H1 (cell line): ENCODE measurements around the gene RPL36A. TPM values are rescaled to one million over a fixed set of nuclear protein-coding genes. Genes with fewer than 3 reads are reported as not detected.

ENCODE experiments used
- CTCF ChIA-PET: fragments of 300-600 bp; sonication (Branson Sonifier 250); formaldehyde crosslinking; loops from one replicate; lab custom pipeline; 2021; ENCODE audit not compliant: partially characterized antibody; lab: Charles Lee
- POLR2A ChIA-PET: fragments of 300-600 bp; sonication (Branson Sonifier 250); formaldehyde crosslinking; loops from one replicate; lab custom pipeline; 2021; ENCODE audit warnings: inconsistent platforms; ENCODE audit not compliant: partially characterized antibody; lab: Charles Lee
- DNase-seq, 2 experiments: peaks; one replicate each; pipeline versions ENCODE4 v3.0.0 to v3.0.0-alpha.2; 2010 to 2022; ENCODE audit warnings: low spot score in 2 of 2, low read depth in 1 of 2, mixed read lengths in 1 of 2
- FAIRE-seq: peaks from 2 replicates; lab custom pipeline; 2011; peaks lifted over from hg19 to GRCh38; lab: Jason Lieb, UNC
- H2AFZ ChIP-seq: 2 replicates; pipeline ENCODE4 v1.8.1; 2012; ENCODE audit warnings: low read length, inconsistent platforms
- H2AK5ac ChIP-seq: 2 replicates; pipeline ENCODE4 v1.6.1; 2013; ENCODE audit warnings: low read depth, low read length
- H2BK120ac ChIP-seq: replicated peaks from 2 replicates; pipeline ENCODE3; 2013; ENCODE audit warnings: low read depth, low read length, inconsistent platforms
- H2BK12ac ChIP-seq: 2 replicates; pipeline ENCODE4 v1.6.1; 2013; ENCODE audit warnings: low read depth, low read length
- H2BK15ac ChIP-seq: 2 replicates; pipeline ENCODE4 v1.6.1; 2013; ENCODE audit warnings: low read length
- H2BK20ac ChIP-seq: 2 replicates; pipeline ENCODE4 v1.6.1; 2013; ENCODE audit warnings: low read length
- H2BK5ac ChIP-seq: 2 replicates; pipeline ENCODE4 v1.6.1; 2013; ENCODE audit warnings: low read depth, low read length
- H3K14ac ChIP-seq: 2 replicates; pipeline ENCODE4 v1.6.1; 2013; ENCODE audit warnings: inconsistent platforms; ENCODE audit not compliant: insufficient read length
- H3K18ac ChIP-seq: 2 replicates; pipeline ENCODE4 v1.6.1; 2013; ENCODE audit warnings: low read length; ENCODE audit errors: extremely low read depth
- H3K23ac ChIP-seq: 2 replicates; pipeline ENCODE4 v1.6.1; 2013; ENCODE audit warnings: inconsistent platforms; ENCODE audit not compliant: insufficient read length
- H3K23me2 ChIP-seq: 2 replicates; pipeline ENCODE4 v1.6.1; 2013; ENCODE audit warnings: low read depth, low read length
- H3K27ac ChIP-seq: 2 replicates; pipeline ENCODE4 v1.6.1; 2011; ENCODE audit warnings: low read depth, low read length, inconsistent platforms
- H3K27me3 ChIP-seq, 4 experiments: replicated peaks in 1 of 4; 1 replicate in 1 of 4; 2 replicates in 3 of 4; pipeline versions ENCODE4 v1.6.1 to v1.8.1; 2011 to 2013; ENCODE audit warnings: low read length in 3 of 4, mild to moderate bottlenecking in 3 of 4, inconsistent platforms in 2 of 4, mixed read lengths in 2 of 4, moderate library complexity in 1 of 4; ENCODE audit not compliant: control insufficient read depth in 3 of 4, insufficient read depth in 3 of 4; ENCODE audit errors: extremely low read depth in 1 of 4
- H3K36me3 ChIP-seq, 4 experiments: 2 replicates each; pipeline versions ENCODE4 v1.6.1 to v1.8.1; 2011 to 2013; ENCODE audit warnings: mild to moderate bottlenecking in 4 of 4, low read length in 3 of 4, moderate library complexity in 2 of 4, control low read depth in 1 of 4, inconsistent platforms in 1 of 4; ENCODE audit not compliant: insufficient read depth in 4 of 4, control insufficient read depth in 2 of 4
- H3K4ac ChIP-seq: replicated peaks from 2 replicates; pipeline ENCODE3; 2013; ENCODE audit warnings: low read length, low read depth, mixed read lengths, inconsistent platforms; ENCODE audit not compliant: insufficient read length
- H3K4me1 ChIP-seq, 4 experiments: replicated peaks in 1 of 4; 1 replicate in 1 of 4; 2 replicates in 3 of 4; pipeline versions ENCODE4 v1.6.1 to v1.8.1; 2011 to 2013; ENCODE audit warnings: low read length in 3 of 4, inconsistent platforms in 2 of 4, mixed read lengths in 1 of 4; ENCODE audit not compliant: insufficient read depth in 4 of 4, control insufficient read depth in 3 of 4
- H3K4me2 ChIP-seq, 2 experiments: 2 replicates each; pipeline versions ENCODE4 v1.6.1 to v1.8.1; 2011 to 2013; ENCODE audit warnings: low read depth in 2 of 2, low read length in 2 of 2, control low read depth in 1 of 2, inconsistent platforms in 1 of 2, mild to moderate bottlenecking in 1 of 2; ENCODE audit not compliant: insufficient read depth in 1 of 2
- H3K4me3 ChIP-seq, 4 experiments: fragments of 200-600, 300-600 bp in 1 of 4; sonication (generic), shearing (Covaris generic), sonication (Bioruptor Twin) in 1 of 4; 2 replicates each; pipeline versions ENCODE4 v1.5.1 to v1.8.1; 2011 to 2016; ENCODE audit warnings: low read length in 4 of 4, low read depth in 3 of 4, control low read depth in 2 of 4, inconsistent platforms in 2 of 4, mild to moderate bottlenecking in 2 of 4, mixed read lengths in 1 of 4, moderate library complexity in 1 of 4; ENCODE audit not compliant: insufficient read depth in 2 of 4; ENCODE audit errors: extremely low read depth in 1 of 4
- H3K56ac ChIP-seq: replicated peaks from 2 replicates; pipeline ENCODE3; 2013; ENCODE audit warnings: low read depth, mild to moderate bottlenecking, mixed read lengths, low read length, inconsistent platforms; ENCODE audit not compliant: insufficient read length
- H3K79me1 ChIP-seq: 2 replicates; pipeline ENCODE4 v1.6.1; 2013; ENCODE audit warnings: low read depth, low read length, control low read depth
- H3K79me2 ChIP-seq, 2 experiments: 2 replicates each; pipeline versions ENCODE4 v1.6.1 to v1.8.1; 2012 to 2013; ENCODE audit warnings: low read length in 2 of 2, mild to moderate bottlenecking in 2 of 2, inconsistent platforms in 1 of 2; ENCODE audit not compliant: insufficient read depth in 2 of 2, control insufficient read depth in 1 of 2
- H3K9ac ChIP-seq, 4 experiments: replicated peaks in 1 of 4; 1 replicate in 1 of 4; 2 replicates in 3 of 4; pipeline versions ENCODE4 v1.6.1 to v1.8.1; 2011 to 2013; ENCODE audit warnings: low read depth in 3 of 4, low read length in 3 of 4, control low read depth in 2 of 4, mild to moderate bottlenecking in 2 of 4, moderate library complexity in 2 of 4, inconsistent platforms in 1 of 4; ENCODE audit errors: extremely low read depth in 1 of 4
- H3K9me3 ChIP-seq, 2 experiments: 2 replicates each; pipeline versions ENCODE4 v1.6.1 to v1.8.1; 2012 to 2013; ENCODE audit warnings: mild to moderate bottlenecking in 2 of 2, moderate library complexity in 2 of 2, control low read depth in 1 of 2, inconsistent platforms in 1 of 2, low read depth in 1 of 2, low read length in 1 of 2, mixed read lengths in 1 of 2; ENCODE audit not compliant: insufficient read depth in 2 of 2
- H4K20me1 ChIP-seq, 2 experiments: replicated peaks in 1 of 2; 2 replicates each; pipeline versions ENCODE3 to v1.8.1; 2011 to 2013; ENCODE audit warnings: inconsistent platforms in 2 of 2, low read length in 2 of 2, mild to moderate bottlenecking in 1 of 2; ENCODE audit not compliant: insufficient read depth in 2 of 2, control insufficient read depth in 1 of 2
- H4K5ac ChIP-seq: 2 replicates; pipeline ENCODE4 v1.6.1; 2013; ENCODE audit warnings: low read length, low read depth, mixed read lengths, inconsistent platforms; ENCODE audit not compliant: insufficient read length
- H4K8ac ChIP-seq: 2 replicates; pipeline ENCODE4 v1.8.0; 2013; ENCODE audit warnings: mild to moderate bottlenecking, moderate library complexity, low read length, inconsistent platforms; ENCODE audit not compliant: insufficient read depth; ENCODE audit errors: extremely low read depth
- H4K91ac ChIP-seq: replicated peaks from 2 replicates; pipeline ENCODE3; 2013; ENCODE audit warnings: low read length, mixed read lengths, inconsistent platforms; ENCODE audit not compliant: insufficient read length
- BCL11A ChIP-seq, 2 experiments: IDR thresholded peaks; one replicate each; pipeline ENCODE4 v1.6.1; 2011; ENCODE audit warnings: low read depth in 2 of 2, low read length in 2 of 2, mild to moderate bottlenecking in 2 of 2
- CBX8 ChIP-seq: fragments of 300-800, 300-1000 bp; sonication (generic); IDR thresholded peaks from 2 replicates; pipeline ENCODE4 v1.7.1; 2016; ENCODE audit warnings: low read depth, low read length, borderline replicate concordance
- FOSL1 ChIP-seq: IDR thresholded peaks from 2 replicates; pipeline ENCODE4 v1.6.1; 2011; ENCODE audit warnings: mild to moderate bottlenecking, low read depth, low read length, moderate library complexity; ENCODE audit not compliant: insufficient read depth
- MAFK ChIP-seq: IDR thresholded peaks from 2 replicates; pipeline ENCODE4 v1.6.1; 2012; ENCODE audit warnings: low read depth, mild to moderate bottlenecking, improper control_type of control experiment, low read length
- MAX ChIP-seq: IDR thresholded peaks from 2 replicates; pipeline ENCODE4 v1.6.1; 2012; ENCODE audit warnings: inconsistent platforms
- POLR2AphosphoS5 ChIP-seq: IDR thresholded peaks from 2 replicates; pipeline ENCODE4 v1.6.1; 2011; ENCODE audit warnings: low read depth, low read length
- RFX5 ChIP-seq: IDR thresholded peaks from 2 replicates; pipeline ENCODE4 v1.6.1; 2011; ENCODE audit warnings: low read depth, low read length, improper control_type of control experiment, borderline replicate concordance
- RNF2 ChIP-seq: fragments of 200-900, 300-1000 bp; sonication (generic); IDR thresholded peaks from 2 replicates; pipeline ENCODE4 v1.7.1; 2016; ENCODE audit warnings: borderline replicate concordance, low read depth, mild to moderate bottlenecking, antibody characterized with exemption, low read length; ENCODE audit not compliant: poor library complexity, severe bottlenecking; ENCODE audit errors: missing control alignments
- SIX5 ChIP-seq: IDR thresholded peaks from 2 replicates; pipeline ENCODE4 v1.6.1; 2011; ENCODE audit warnings: mild to moderate bottlenecking, low read depth, low read length
- TAF1 ChIP-seq: IDR thresholded peaks from 2 replicates; pipeline ENCODE4 v1.6.1; 2011; ENCODE audit warnings: mild to moderate bottlenecking, low read depth, low read length
- TBP ChIP-seq: IDR thresholded peaks from 2 replicates; pipeline ENCODE4 v1.6.1; 2011; ENCODE audit warnings: low read depth, low read length, improper control_type of control experiment
- TEAD4 ChIP-seq: IDR thresholded peaks from 2 replicates; pipeline ENCODE4 v1.6.1; 2012; ENCODE audit warnings: low read depth, low read length, inconsistent platforms, mixed read lengths
- WGBS, 2 experiments: shearing (Covaris generic) in 1 of 2; methylation state at CpG; one replicate each; pipeline versions ENCODE4 v1.1.6 to v1.1.7; 2013 to 2015; ENCODE audit warnings: low lambda C conversion rate in 2 of 2, mixed read lengths in 2 of 2, inconsistent platforms in 1 of 2, low coverage in 1 of 2, missing lambda C conversion rate in 1 of 2; ENCODE audit not compliant: insufficient replicate concordance in 2 of 2, insufficient coverage in 1 of 2, insufficient read length in 1 of 2; ENCODE audit errors: extremely low coverage in 1 of 2, missing lambda C conversion rate in 1 of 2; 5-methylcytosine and 5-hydroxymethylcytosine counted together
- polyA plus RNA-seq, 7 experiments: library from polyadenylated mRNA; depleted of rRNA in 3 of 7; stranded (reverse) in 5 of 7; unstranded in 2 of 7; fragments of >200 nt in 5 of 7; fragments of 200-250 nt in 2 of 7; gene quantifications; 1 replicate in 5 of 7; 2 replicates in 1 of 7; 4 replicates in 1 of 7; pipeline versions ENCODE4 v1.2.1 to v1.2.3, GENCODE V29; 2011 to 2013; ENCODE audit warnings: missing spikeins in 2 of 7, mixed read lengths in 2 of 7
- total RNA-seq: library from RNA; stranded (reverse); fragmentation: NEBNext Ultra II Directional; extraction: Animal tissue kit (Norgen Biotek cat#: 25700); gene quantifications from 2 replicates; pipeline ENCODE4 v1.2.1, GENCODE V29; 2021
- TF ChIP-seq, protein P1 (sequence below): IDR thresholded peaks from 2 replicates; pipeline ENCODE4 v1.6.1; 2011; ENCODE audit warnings: low read length, improper control_type of control experiment

RPL36A gene
- total and polyA plus RNA-seq, 2 of the 8 experiments (the other 6 are each of a cell fraction or from before 2014, with no cell fraction given): 271 to 1,587 TPM

- DNase-seq (no peak), FAIRE-seq (no peak)
- H4K8ac ChIP-seq: no peak overlapping the region
- H4K5ac ChIP-seq: no peak overlapping the region
- H3K4ac ChIP-seq: no peak overlapping the region
- no peak overlapping the region for H2BK120ac ChIP-seq
- no peaks in the 10 kb centered on the region for H4K20me1 ChIP-seq
- H2BK20ac ChIP-seq: no peak overlapping the region
- no peak overlapping the region for H2AK5ac ChIP-seq
- no peaks in the 10 kb centered on the region for H3K27me3 ChIP-seq
- CTCF ChIA-PET: interaction anchor here (0.7 kb wide), 1 partner anchor 24 kb away, joined by 3 read pairs; no protein-coding TSS in a partner anchor
- H2AFZ ChIP-seq: no peak overlapping the region
- POLR2A ChIA-PET: interaction anchor here (1.5 kb wide), 1 partner anchor 31 kb away, joined by 5 read pairs; the partner anchor contains the start of gene RPL36A
- no peak overlapping the region for H3K23ac ChIP-seq
- H3K14ac ChIP-seq: no peak overlapping the region
- no peak overlapping the region for H2BK15ac ChIP-seq
- no peaks in the 10 kb centered on the region for H3K36me3 ChIP-seq
- H3K27ac ChIP-seq: no peak overlapping the region
- no peak overlapping the region for H3K4me3 ChIP-seq
- no peaks in the 10 kb centered on the region for H3K79me1 ChIP-seq
- H3K9me3 ChIP-seq: no peaks in the 10 kb centered on the region
- no peak overlapping the region for H3K18ac ChIP-seq
- H4K91ac ChIP-seq: no peak overlapping the region
- H3K23me2 ChIP-seq: no peaks in the 10 kb centered on the region
- no peak overlapping the region for H3K4me2 ChIP-seq
- 100% methylated on average over 1 of the region's 1 CpG; no CpG with 5 or more reads in 1 of the 2 experiments for WGBS, 2 experiments
- H3K79me2 ChIP-seq: no peaks in the 10 kb centered on the region
- no peaks in the 10 kb centered on the region for H3K4me1 ChIP-seq
- H3K9ac ChIP-seq: no peak overlapping the region
- no peak overlapping the region for H3K56ac ChIP-seq
- no peak overlapping the region for H2BK12ac ChIP-seq
- no peak overlapping the region for H2BK5ac ChIP-seq
- no peak for TF ChIP-seq MAFK
- TF ChIP-seq FOSL1: no peak
- no peak for TF ChIP-seq TEAD4
- no peak for TF ChIP-seq MAX
- TF ChIP-seq POLR2AphosphoS5: no peak
- TF ChIP-seq, protein P1, sequence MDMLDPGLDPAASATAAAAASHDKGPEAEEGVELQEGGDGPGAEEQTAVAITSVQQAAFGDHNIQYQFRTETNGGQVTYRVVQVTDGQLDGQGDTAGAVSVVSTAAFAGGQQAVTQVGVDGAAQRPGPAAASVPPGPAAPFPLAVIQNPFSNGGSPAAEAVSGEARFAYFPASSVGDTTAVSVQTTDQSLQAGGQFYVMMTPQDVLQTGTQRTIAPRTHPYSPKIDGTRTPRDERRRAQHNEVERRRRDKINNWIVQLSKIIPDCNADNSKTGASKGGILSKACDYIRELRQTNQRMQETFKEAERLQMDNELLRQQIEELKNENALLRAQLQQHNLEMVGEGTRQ: no peak
- TF ChIP-seq TBP: no peak
- no peak for TF ChIP-seq RFX5
- TF ChIP-seq RNF2: no peak
- no peak for TF ChIP-seq SIX5
- no peak for TF ChIP-seq CBX8
- no peak for TF ChIP-seq TAF1
- TF ChIP-seq BCL11A (IDR thresholded peaks at IDR 0.05; ENCODE audit: low read depth in 2 of 2, low read length in 2 of 2): no peak
Measured at GRCh38 chrX:101359966-101360365, 30.8 kb upstream of the RPL36A start.
